Tongue (tissue), 2 donors: Measurements from ENCODE around the gene OBSCN. TPM values are rescaled to one million over a fixed set of nuclear protein-coding genes. Genes with fewer than 3 reads are reported as not detected.

Experiments
- DNase-seq: peaks from one replicate; pipeline ENCODE4 v3.0.0-alpha.2; 2015
- total RNA-seq: library from RNA; depleted of rRNA; stranded (reverse); fragments of >200 nt; gene quantifications from one replicate; pipeline ENCODE4 v1.2.3, GENCODE V29; 2014

Gene OBSCN
- total RNA-seq, 1 donor from 2014 or later: 640 TPM

DNA sequence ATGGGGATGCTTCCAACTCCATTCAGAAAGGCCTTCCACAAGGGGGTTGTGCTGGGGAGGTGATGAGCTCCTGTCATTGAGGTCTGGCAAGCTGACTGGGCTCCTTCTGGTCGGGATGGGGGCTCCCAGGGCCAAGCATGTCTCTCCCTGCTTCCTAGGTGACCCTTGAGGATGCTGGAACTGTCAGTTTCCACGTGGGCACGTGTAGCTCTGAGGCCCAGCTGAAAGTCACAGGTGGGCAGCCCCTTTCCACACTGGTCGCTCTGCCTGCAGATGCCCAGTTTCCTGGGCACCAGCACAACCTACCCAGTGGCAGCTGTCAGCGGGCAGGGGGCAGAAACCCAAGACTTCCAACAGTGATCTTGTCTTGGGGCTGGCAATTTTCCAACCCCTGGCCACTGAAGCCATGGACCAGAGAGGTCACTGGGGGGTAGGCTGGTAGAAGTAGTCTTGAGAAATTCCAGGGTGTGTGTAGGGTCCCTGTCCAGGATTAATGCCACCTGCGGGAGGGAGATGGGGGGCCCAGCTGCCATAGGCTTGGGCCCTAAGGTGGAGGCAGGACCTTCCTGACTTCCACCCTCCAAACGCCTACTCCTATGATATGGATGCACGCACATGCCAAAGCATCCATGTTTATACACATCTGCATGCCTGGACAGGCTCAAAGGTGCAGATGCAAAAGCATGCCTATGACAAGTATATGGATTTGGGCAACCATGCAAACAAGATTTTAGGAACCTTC, 101.7 kb downstream of the OBSCN start:
- DNase-seq: no peak

DNA sequence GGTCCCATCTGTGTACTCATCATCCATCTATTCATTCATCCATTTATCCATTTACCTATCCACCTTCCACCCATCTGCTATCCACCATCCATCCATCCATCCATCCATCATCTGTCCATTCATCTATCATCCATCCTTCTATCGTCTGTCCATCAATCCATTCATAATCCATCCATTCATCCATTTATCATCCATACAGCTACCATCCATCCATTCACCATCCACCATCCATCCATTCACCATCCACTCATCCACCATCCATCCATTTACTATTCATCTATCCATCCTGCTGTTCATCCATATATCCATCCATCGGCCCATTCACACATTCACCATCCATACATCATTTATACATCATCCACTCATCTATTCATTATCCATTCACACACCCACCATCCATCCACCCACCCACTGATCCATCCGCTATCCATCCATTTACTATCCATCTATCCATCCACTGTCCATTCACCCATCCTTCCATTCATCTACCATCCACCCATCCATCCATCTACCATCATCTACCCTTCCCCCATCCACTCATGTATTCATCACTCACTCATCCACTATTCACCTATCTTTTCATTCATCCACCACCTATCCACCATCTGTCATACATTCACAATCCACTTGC, 102.4 kb downstream of the OBSCN start:
- DNase-seq: no peak

DNA sequence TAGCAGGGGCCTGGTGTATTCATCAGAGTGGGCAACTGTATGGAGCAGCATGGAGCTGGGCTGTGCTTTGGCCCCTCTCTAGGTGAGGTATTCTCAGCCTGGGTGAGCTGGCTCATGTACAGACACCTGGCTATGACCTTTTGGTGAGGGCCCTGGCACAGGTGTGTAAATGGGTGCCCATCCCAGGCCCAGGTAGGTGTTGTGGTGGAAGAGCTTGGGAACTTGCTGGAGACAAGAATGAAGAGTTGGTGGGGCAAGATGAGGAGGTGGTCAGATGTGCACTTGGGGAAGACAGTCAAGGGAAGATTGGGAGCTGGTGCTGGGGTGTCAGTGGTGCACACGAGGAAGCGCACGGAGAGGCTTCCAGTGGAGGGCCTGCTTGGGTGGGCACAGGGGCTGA, 103.2 kb downstream of the OBSCN start:
- no peak for DNase-seq

DNA sequence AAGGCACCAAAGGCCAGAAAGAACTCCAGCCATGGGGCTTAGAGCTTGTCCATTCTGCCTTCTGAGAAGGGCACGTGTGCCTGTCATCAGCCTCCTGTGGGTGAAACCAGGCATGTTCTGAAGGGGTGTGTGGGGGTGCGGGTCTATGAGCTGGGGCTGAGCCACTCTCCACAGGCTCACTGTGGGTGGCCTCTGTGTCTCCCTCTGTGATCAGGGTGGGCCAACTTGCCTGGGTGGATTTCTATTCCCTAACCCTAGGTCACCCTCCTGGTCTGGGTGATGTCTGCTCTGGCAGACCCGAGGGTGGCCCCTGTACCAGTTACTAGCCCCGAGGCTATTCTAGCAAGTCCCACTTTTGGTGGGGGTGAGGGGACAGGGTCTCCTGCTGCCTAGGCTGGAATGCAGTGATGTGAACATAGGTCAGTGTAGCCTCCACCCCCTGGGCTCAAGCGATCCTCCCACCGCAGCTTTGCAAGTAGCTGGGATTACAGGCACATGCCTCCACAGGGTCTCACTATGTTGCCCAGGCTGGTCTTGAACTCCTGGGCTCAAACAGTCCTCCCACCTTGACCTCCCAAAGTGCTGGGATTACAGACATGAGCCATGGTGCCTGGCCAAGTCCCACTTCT, 104.4 kb downstream of the OBSCN start:
- DNase-seq: no peak

DNA sequence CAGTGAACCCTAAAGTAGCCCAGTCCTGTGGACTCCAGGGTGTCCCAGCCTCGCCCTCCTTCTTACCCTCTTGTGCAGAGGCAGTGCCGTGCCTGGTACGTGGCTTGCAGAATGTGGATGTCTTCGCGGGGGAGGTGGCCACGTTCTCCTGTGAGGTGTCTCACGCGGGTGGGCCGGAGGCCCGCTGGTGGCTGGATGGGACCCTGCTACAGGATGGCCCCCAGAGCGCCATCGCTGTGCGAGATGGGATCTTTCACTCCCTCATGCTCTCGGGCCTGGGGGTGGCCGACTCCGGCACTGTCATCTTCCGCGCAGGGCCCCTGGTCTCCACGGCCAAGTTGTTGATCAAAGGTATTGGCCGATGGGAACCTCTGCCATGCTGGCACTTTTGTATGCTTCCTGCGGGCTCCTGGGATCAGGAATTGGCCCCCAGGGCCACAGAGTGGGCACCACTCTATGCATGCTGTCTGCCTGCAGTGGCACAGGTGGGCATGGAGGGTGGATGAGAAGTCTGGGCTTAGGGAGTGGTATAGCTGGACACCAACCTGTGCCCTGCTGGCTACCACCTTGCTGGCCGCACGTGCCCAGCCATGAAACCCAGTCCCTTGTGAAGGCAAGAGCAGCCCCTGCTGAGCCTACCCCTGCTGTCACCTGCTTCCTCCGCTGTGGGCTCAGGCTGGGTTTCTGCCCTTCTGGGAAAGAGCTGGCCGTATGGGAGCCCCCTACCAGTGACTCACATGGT, 105.9 kb downstream of the OBSCN start:
- DNase-seq: no peak

DNA sequence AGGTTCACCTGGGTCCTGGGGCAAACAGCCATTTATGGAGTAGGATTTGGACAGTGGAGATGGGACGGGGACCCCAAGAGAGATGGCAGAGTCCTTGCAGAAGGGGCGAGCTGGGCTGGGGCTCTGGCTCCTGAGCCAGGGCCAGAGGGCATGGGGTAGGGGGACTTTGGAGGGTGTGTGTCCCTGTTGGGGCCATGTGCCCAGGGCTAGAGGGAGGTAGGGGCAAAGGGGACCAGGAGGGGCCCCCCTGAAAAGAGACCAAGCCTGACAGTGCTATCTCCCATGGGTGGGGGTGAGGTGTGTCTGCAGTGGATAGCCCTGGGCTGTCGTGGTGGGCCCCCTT, 106.4 kb downstream of the OBSCN start:
- no peak for DNase-seq

DNA sequence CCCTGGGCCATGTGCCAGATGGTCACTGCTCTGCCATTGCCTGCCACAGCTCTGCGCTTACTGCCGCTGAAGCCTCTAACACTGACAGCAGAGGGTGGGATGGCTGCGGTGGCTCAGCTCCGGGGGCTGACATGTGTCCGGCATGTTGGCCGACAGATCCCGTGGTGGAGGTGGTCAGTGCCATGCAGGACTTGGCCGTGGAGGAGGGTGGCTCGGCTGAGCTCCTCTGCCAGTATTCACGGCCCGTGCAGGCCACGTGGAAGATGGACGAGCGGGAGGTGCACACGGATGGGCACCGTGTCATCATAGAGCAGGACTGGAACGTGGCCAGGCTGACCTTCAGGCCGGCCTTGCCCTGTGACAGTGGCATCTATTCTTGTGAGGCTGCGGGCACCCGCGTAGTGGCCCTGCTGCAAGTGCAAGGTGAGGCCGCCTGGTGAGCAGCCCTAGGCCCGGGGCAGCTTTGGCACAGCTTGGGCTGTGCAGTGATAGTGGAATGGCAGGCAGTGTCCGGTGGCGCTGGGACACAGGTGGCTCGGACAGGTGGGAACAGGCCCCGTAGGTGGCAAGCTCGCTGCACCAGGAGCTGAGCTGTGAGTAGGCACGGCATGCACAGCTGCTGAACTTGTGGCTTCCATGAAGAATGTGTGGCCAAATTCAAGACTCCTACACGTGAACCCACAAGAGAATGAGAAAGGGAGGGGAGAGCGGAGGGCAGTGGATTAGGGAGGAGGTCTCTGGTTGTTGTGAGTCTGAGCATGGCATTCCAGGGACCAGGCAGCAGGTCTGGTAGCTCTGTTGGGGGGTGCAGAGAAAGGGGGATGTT, 107.0 kb downstream of the OBSCN start:
- no peak for DNase-seq

DNA sequence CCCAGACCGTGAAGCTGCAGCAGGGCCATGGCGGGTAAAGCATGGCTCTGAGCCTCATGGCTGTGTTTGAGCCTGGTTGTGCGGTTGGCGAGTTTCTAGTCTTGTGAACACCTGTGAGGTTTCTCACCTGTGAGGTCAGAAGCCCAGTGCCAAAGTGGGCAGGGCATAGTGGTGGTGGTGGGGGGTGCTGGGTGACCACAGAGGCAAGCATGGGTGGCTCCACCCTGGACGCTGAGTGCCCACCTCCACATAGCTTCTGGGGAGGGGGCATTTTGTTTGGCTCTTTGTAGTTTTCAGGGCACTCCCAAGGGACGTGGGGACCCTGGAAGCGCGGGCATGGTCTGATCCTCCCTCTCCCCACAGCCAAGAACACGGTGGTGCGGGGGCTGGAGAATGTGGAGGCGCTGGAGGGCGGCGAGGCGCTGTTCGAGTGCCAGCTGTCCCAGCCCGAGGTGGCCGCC, 107.7 kb downstream of the OBSCN start:
- no peak for DNase-seq

DNA sequence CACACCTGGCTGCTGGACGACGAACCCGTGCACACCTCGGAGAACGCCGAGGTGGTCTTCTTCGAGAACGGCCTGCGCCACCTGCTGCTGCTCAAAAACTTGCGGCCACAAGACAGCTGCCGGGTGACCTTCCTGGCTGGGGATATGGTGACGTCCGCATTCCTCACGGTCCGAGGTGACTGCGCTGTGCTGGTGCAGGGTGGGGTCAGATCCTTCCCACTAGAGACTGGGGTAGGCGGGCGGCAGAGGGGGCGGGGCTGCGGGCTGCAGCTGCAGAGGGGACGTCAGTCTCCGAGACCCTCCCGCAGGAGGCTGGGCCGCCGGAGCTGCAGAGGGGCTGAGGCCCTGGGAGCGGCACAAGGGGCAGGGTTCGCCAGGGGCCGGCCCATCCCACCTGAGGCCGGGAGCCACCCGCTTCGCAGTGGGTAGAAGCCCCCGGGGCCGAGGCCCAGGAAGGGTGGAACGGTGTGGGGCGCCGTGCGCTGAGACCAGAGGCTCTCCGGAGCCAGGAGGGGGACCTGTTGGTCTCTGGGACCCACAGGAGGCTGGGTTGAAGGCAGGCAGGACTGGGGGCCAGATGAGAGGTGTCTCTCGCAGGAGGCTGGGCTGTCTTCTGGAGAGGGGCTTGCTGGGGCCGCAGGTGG, 108.2 kb downstream of the OBSCN start:
- peak; percentile 49 for DNase-seq

DNA sequence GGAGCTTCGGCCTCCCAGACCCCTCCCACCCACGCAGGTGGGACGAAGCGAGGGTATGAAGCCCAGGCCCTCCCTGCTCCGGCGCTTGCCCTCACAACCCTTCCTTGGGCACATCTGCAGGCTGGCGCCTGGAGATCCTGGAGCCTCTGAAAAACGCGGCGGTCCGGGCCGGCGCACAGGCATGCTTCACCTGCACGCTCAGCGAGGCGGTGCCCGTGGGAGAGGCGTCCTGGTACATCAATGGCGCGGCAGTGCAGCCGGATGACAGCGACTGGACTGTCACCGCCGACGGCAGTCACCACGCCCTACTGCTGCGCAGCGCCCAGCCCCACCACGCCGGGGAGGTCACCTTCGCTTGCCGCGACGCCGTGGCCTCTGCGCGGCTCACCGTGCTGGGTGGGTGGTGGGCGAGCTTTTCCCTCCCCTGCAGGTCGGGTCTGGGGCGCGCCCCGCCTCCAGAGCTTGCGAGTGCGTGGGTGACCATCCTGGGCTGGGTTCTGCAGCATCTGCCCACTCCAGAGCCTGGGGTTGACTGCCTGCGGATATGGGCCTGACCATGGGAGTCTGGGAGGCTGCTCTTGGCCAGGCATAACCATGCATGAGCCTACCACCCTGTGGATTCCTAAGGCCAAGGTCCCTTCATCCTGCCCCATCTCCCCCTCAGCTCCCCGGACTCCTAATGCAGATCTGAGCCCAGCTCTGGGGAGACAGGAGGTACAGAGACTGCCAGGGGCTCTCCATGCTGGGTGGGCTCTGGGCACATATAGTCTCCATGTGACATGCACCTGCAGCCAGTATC, 108.9 kb downstream of the OBSCN start:
- DNase-seq: no peak

DNA sequence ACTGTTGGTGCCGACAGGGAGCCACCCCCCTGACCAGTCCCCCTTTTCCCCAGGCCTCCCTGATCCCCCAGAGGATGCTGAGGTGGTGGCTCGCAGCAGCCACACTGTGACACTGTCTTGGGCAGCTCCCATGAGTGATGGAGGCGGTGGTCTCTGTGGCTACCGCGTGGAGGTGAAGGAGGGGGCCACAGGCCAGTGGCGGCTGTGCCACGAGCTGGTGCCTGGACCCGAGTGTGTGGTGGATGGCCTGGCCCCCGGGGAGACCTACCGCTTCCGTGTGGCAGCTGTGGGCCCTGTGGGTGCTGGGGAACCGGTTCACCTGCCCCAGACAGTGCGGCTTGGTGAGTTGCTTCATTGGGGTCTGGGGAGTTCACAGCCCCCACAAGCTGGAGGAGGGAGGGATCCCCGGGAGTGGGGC, 109.6 kb downstream of the OBSCN start:
- no peak for DNase-seq

DNA sequence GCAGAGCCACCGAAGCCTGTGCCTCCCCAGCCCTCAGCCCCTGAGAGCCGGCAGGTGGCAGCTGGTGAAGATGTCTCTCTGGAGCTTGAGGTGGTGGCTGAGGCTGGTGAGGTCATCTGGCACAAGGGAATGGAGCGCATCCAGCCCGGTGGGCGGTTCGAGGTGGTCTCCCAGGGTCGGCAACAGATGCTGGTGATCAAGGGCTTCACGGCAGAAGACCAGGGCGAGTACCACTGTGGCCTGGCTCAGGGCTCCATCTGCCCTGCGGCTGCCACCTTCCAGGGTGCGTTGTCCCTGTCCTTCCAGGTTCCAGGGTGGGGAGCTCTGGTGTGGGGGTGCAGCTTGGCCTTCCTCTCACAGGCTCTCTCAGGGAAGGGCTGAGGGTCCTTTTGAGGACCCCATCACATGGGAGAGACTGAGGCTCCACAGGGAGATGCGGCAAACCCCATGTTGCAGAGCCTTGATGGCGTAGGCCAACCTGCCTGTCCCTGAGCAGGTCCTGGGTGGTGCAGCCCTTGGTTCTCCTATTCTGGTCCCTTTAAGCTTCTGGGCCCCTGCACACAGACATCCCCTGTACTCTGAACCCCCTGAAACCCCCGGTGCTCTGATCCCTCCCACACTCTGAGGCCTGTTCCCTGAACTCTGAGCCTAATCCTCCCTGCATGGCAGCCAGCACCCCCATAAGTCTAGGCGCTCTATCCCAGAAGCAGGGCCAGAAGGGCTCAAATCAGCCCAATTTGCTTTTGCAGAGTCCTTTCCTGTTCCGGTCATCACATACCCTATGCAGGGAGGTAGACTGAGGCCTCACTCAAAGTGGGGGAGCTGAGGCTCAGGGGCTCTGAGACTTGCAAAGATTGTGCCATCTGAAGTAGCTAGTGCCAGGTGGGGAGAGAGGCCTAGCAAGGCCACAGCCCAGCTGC, 110.3 kb downstream of the OBSCN start:
- DNase-seq: no peak

DNA sequence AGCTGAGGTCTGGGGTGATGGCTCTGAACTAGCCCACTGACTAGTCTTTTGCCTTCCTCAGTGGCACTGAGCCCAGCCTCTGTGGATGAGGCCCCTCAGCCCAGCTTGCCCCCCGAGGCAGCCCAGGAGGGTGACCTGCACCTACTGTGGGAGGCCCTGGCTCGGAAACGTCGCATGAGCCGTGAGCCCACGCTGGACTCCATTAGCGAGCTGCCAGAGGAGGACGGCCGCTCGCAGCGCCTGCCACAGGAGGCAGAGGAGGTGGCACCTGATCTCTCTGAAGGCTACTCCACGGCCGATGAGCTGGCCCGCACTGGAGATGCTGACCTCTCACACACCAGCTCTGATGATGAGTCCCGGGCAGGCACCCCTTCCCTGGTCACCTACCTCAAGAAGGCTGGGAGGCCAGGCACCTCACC, 111.0 kb downstream of the OBSCN start:
- no peak for DNase-seq

DNA sequence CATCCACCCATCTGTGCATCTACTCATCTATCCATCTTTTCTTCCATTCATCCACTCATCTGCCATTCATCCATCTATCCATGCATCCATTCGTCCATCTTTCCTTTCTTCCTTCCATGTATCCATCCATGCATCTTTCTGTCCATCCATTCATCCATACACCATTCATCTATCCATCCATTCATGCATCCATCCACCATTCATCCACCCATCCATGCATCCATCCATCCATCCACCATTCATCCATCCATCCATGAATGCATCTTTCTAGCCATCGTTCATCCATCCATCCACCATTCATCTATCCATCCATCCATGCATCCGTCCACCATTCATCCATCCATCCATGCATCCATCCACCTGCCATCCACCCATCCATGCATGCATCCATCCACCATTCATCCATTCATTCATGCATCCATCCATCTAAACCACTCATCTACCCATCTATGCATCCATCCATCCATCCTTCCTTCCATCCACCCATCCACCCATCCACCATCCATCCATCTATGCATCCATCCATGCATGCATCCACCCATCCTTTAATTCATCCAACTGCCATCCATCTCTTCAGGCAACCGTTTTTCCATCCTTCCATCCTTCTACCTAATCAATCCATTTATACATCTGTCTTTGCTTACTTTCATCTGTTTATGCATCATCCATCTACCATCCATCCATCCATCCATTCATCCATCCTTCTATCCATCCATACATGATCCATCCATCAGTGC, 111.7 kb downstream of the OBSCN start:
- DNase-seq: no peak

DNA sequence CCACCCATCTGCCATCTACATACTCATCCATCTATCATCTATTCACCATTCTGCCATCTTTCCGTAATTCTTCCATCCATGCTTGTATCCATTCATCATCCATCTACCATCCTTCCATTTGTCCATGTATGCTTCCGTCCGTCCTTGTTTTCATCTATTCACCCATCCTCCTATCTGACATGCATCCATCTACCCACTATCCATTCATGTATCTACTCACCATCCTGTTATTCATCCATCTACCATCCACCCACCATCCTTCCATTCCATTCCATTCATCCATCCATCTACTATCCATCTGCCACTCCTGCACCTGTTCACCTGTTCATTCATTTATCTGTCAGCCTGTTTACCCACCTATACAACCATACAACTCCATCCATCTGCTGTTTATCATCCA, 112.5 kb downstream of the OBSCN start:
- DNase-seq: no peak

DNA sequence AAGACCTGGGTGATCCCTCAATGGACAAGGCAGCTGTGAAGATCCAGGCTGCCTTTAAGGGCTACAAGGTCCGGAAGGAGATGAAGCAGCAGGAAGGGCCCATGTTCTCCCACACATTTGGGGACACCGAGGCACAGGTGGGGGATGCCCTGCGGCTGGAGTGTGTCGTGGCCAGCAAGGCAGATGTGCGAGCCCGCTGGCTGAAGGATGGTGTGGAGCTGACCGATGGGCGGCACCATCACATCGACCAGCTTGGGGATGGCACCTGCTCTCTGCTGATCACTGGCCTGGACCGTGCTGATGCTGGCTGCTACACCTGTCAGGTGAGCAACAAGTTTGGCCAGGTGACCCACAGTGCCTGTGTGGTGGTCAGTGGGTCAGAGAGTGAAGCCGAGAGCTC, 113.6 kb downstream of the OBSCN start:
- no peak for DNase-seq

DNA sequence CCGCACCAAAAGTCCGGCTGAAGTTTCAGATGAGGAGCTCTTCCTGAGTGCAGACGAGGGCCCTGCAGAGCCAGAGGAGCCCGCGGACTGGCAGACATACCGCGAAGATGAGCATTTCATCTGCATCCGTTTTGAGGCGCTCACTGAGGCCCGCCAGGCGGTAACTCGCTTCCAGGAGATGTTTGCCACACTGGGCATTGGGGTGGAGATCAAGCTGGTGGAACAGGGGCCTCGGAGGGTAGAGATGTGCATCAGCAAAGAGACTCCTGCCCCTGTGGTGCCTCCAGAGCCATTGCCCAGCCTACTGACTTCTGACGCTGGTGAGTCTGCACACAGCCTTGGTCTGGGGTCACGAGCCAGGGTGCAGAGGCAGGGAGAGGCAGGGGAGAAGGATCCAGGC, 114.1 kb downstream of the OBSCN start:
- no peak for DNase-seq

DNA sequence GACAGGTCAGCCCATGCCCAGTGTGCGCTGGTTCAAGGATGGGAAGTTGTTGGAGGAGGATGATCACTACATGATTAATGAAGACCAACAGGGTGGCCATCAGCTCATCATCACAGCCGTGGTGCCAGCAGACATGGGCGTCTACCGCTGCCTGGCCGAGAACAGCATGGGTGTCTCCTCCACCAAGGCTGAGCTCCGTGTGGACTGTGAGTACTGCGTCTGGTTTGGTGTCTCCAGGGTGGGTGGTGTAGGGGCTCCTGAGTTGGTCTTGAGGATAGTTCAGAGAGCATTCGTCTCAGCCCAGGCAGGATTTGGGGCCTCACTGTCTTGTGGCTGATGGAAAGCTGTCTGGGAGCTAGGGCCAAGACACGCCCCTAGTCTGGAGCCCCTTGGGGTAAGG, 115.6 kb downstream of the OBSCN start:
- DNase-seq: no peak

DNA sequence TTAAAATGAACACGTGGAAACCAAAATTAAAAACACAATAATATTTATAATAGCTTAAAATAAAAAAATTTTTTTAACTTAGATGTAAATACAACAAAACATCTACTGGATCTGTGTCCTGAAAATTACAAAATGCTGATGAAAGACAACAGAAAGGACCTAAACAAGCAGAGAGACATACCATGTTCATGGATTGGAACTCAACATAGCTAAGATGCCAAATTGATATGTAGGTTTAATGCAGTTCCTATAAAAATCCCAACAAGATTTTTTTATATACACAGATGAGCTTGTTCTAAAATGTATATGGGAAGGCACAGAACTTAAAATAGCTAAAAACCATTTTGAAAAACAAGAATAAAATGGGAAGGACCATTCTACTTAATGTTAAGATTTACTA, 117.4 kb downstream of the OBSCN start:
- no peak for DNase-seq
